ENCODE results near the gene NTM.
"Not testable (repeated sequence)": the region's sequence is repeated elsewhere in the genome, so short reads cannot be mapped to it uniquely, and the experiment has no call there.

The NTM gene

GRCh38 chr11:132349811-132350733 is 979.7 kb downstream of the NTM start:
- no peak for DNase-seq (ENCODE audit: low read depth in 2 of 2)

DNA sequence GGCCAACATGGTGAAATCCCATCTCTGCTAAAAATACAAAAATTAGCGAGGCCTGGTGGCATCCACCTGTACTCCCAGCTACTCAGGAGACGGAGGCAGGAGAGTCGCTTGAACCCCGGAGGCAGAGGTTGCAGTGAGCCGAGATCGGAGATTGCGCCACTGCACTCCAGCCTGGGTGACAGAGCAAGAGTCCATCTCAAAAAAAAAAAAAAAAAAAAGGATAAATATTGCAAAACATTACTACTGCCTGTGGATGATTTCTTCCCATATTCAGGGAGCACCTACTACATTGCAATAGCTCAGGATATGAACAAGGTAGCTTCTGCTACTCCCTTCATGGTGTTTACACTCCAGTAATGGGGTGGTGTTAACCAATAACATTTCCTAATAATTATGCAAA is 980.6 kb downstream of the NTM start:
- DNase-seq (ENCODE audit: low read depth in 2 of 2): no peak

GRCh38 chr11:132352497-132352896 is 982.1 kb downstream of the NTM start:
- no peak for DNase-seq (ENCODE audit: low read depth in 2 of 2)

DNA sequence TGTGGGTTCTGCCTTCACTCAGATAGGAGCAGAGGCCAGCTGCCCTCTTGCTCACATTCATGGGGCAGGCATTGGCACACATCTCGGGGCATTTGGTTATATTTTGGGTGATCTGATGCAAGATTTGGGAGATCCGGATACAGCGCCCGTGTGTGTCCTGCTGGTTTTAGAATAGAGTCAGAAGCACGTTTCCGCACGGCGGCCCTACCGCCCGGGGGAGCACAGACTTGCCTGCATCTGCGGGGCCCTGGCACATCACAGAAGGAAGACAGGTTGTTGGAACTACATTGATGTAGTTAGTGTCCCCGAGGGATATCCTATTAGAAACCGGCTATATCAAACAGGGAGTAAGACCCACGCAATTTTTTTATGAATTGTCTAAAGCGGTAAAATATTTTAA is 982.8 kb downstream of the NTM start:
- no peak for DNase-seq (ENCODE audit: low read depth in 2 of 2)

- no peak for DNase-seq (ENCODE audit: low read depth in 2 of 2)
These were observed 987.6 kb downstream of the NTM start for GRCh38 chr11:132357811-132358572.

- no peak for DNase-seq (ENCODE audit: low read depth in 2 of 2)
These were observed 988.1 kb downstream of the NTM start for GRCh38 chr11:132358573-132358953.

GRCh38 chr11:132361011-132361550 is 990.7 kb downstream of the NTM start:
- no peak for DNase-seq (ENCODE audit: low read depth in 2 of 2)

- no peak for DNase-seq (ENCODE audit: low read depth in 2 of 2)
These were observed 995.2 kb downstream of the NTM start for GRCh38 chr11:132365650-132366049.

DNA sequence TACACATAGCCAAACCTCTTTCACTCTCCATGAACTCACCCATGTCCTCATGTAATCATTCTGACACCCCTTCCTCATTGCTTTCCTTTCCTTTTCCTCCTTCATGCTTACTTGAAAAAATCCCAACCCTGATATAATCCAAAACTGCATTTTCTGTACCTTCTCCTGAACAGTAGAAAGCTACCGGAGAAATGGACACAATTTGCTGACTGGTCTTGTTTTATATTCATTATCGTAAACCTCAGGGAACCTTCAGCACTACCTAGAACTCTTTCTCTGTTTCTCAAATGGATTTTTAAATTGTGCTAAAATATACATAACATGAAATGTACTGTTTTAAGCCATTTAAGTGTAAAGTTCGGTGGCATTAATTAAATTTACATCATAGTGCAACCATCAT is 996.9 kb downstream of the NTM start:
- no peak for DNase-seq (ENCODE audit: low read depth in 2 of 2)

DNA sequence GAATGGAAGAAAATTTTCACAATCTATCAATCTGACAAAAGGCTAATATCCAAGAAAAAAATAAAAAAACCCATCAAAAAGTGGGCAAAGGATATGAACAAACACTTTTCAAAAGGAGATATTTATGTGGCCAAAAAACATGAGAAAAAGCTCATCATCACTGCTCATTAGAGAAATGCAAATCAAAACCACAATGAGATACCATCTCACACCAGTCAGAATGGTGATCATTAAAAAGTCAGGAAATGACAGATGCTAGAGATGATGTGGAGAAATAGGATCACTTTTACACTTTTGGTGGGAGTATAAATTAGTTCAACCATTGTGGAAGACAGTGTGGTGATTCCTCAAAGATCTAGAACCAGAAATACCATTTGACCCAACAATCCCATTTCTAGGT is 999.7 kb downstream of the NTM start:
- not testable (repeated sequence) for DNase-seq (ENCODE audit: low read depth in 2 of 2)

GRCh38 chr11:132373405-132374143 is 1003.2 kb downstream of the NTM start:
- DNase-seq (ENCODE audit: low read depth in 2 of 2): no peak

GRCh38 chr11:132379540-132379939 is 1009.1 kb downstream of the NTM start:
- DNase-seq (ENCODE audit: low read depth in 2 of 2): no peak
